Activated CD4-positive, alpha-beta memory T cell treated with anti-CD3 and anti-CD28 coated beads, Interleukin-2, amount 10 ng/mL, durations not matched to agents 7 days and 5 days (primary cell): Measurements from ENCODE around the gene EPS8L3. TPM values are rescaled to one million over a fixed set of nuclear protein-coding genes. Genes with fewer than 3 reads are reported as not detected.

Experiments used
- CTCF ChIA-PET: fragments of 350-600 bp; sonication (Branson Sonifier 250); formaldehyde crosslinking; loops from one replicate; lab custom pipeline; 2021; ENCODE audit warnings: antibody characterized with exemption, inconsistent platforms; lab: Charles Lee
- POLR2A ChIA-PET: fragments of 350-600 bp; sonication (Branson Sonifier 250); formaldehyde crosslinking; loops from one replicate; lab custom pipeline; 2021; ENCODE audit warnings: antibody characterized with exemption; lab: Charles Lee
- DNase-seq: peaks from one replicate; pipeline ENCODE4 v3.0.0-alpha.2; 2020
- H3K27ac Mint-ChIP-seq: one replicate; pipeline ENCODE4 v1.8.0; 2021; ENCODE audit warnings: mild to moderate bottlenecking, mixed read lengths
- H3K27me3 Mint-ChIP-seq: one replicate; pipeline ENCODE4 v1.8.0; 2021; ENCODE audit warnings: mixed read lengths
- H3K36me3 Mint-ChIP-seq: one replicate; pipeline ENCODE4 v1.8.0; 2021; ENCODE audit warnings: low read depth, mixed read lengths
- H3K4me1 Mint-ChIP-seq: one replicate; pipeline ENCODE4 v1.8.0; 2021; ENCODE audit warnings: mixed read lengths
- H3K4me3 Mint-ChIP-seq: one replicate; pipeline ENCODE4 v1.8.0; 2021; ENCODE audit warnings: mild to moderate bottlenecking, mixed read lengths
- H3K9me3 Mint-ChIP-seq: one replicate; pipeline ENCODE4 v1.8.0; 2021; ENCODE audit warnings: mixed read lengths
- total RNA-seq, 2 experiments: library from RNA; stranded (reverse); gene quantifications; one replicate each; pipeline ENCODE4 v1.2.3, GENCODE V29; 2021

Gene EPS8L3
- total RNA-seq, 2 experiments from 2014 or later: not detected

GRCh38 chr1:109791495-109792043 lies 27.8 kb upstream of the EPS8L3 start:
- ChIA-PET POLR2A (interaction anchor here (0.9 to 6.4 kb wide), 16 partner anchors 11 to 243 kb away, joined by 3 to 137 read pairs (median 8); partner anchors contain the start of genes AHCYL1, CSF1 and GNAI3), CTCF (interaction anchor here (1.0 to 27.1 kb wide), 27 partner anchors 9 to 546 kb away, joined by 3 to 655 read pairs (median 3); partner anchors contain the start of genes AHCYL1 and GNAI3)
- no peaks in the 10 kb centered on the region for H3K9me3 Mint-ChIP-seq
- H3K4me3 Mint-ChIP-seq: no peak overlapping the region
- H3K36me3 Mint-ChIP-seq: no peaks in the 10 kb centered on the region
- H3K27me3 Mint-ChIP-seq: no peaks in the 10 kb centered on the region
- H3K4me1 Mint-ChIP-seq: peaks cover 90% of the 10 kb centered on the region
- no peak for DNase-seq
- H3K27ac Mint-ChIP-seq: peak overlapping the region; percentile 95

- Mint-ChIP-seq H3K4me3 (peak overlapping the region; percentile 21), H3K9me3 (no peaks in the 10 kb centered on the region), H3K4me1 (peaks cover 92% of the 10 kb centered on the region), H3K27me3 (no peaks in the 10 kb centered on the region), H3K27ac (peak overlapping the region; percentile 95), H3K36me3 (no peaks in the 10 kb centered on the region)
- peak; percentile 90 for DNase-seq
- CTCF ChIA-PET: interaction anchor here (0.7 to 27.1 kb wide), 38 partner anchors 9 to 546 kb away, joined by 3 to 655 read pairs (median 3); partner anchors contain the start of genes AHCYL1 and GNAI3
- POLR2A ChIA-PET: interaction anchor here (0.8 to 6.4 kb wide), 19 partner anchors 11 to 548 kb away, joined by 3 to 137 read pairs (median 5); partner anchors contain the start of genes AHCYL1, CSF1, GNAI3 and RBM15
Measured at GRCh38 chr1:109790735-109791494, 27.2 kb upstream of the EPS8L3 start.

GRCh38 chr1:109790329-109790728 lies 26.6 kb upstream of the EPS8L3 start:
- Mint-ChIP-seq H3K4me3 (no peak overlapping the region), H3K27me3 (no peaks in the 10 kb centered on the region), H3K4me1 (peaks cover 93% of the 10 kb centered on the region), H3K27ac (peak overlapping the region; percentile 95), H3K9me3 (no peaks in the 10 kb centered on the region), H3K36me3 (no peaks in the 10 kb centered on the region)
- ChIA-PET POLR2A (interaction anchor here (0.8 to 6.4 kb wide), 17 partner anchors 11 to 549 kb away, joined by 3 to 137 read pairs (median 8); partner anchors contain the start of genes AHCYL1, CSF1, GNAI3 and RBM15), CTCF (interaction anchor here (0.7 to 27.1 kb wide), 36 partner anchors 8 to 547 kb away, joined by 3 to 655 read pairs (median 3); partner anchors contain the start of genes AHCYL1 and GNAI3)
- no peak for DNase-seq

- Mint-ChIP-seq H3K4me3 (no peak overlapping the region), H3K4me1 (peaks cover 88% of the 10 kb centered on the region), H3K9me3 (no peaks in the 10 kb centered on the region), H3K27ac (peak overlapping the region; percentile 95), H3K36me3 (no peaks in the 10 kb centered on the region), H3K27me3 (no peaks in the 10 kb centered on the region)
- CTCF ChIA-PET: interaction anchor here (1.0 to 27.1 kb wide), 13 partner anchors 11 to 240 kb away, joined by 3 to 655 read pairs (median 8); partner anchors contain the start of gene AHCYL1
- POLR2A ChIA-PET: interaction anchor here (0.8 to 6.4 kb wide), 9 partner anchors 9 to 241 kb away, joined by 5 to 137 read pairs (median 9); partner anchors contain the start of genes AHCYL1, CSF1 and GNAI3
- DNase-seq: no peak
Measured at GRCh38 chr1:109789551-109790180, 25.9 kb upstream of the EPS8L3 start.

- Mint-ChIP-seq H3K4me3 (no peak overlapping the region), H3K4me1 (peaks cover 81% of the 10 kb centered on the region), H3K9me3 (no peaks in the 10 kb centered on the region), H3K36me3 (no peaks in the 10 kb centered on the region), H3K27ac (peak overlapping the region; percentile 70), H3K27me3 (no peaks in the 10 kb centered on the region)
- POLR2A ChIA-PET: interaction anchor here (0.8 to 6.4 kb wide), 9 partner anchors 8 to 196 kb away, joined by 3 to 137 read pairs (median 5); partner anchors contain the start of genes AHCYL1 and CSF1
- DNase-seq: no peak
- CTCF ChIA-PET: interaction anchor here (1.0 to 27.1 kb wide), 6 partner anchors 12 to 193 kb away, joined by 3 to 655 read pairs (median 68); partner anchors contain the start of gene AHCYL1
Measured at GRCh38 chr1:109788695-109789521, 25.2 kb upstream of the EPS8L3 start.

- H3K27ac Mint-ChIP-seq: no peak overlapping the region
- CTCF ChIA-PET: interaction anchor here (1.0 to 27.1 kb wide), 5 partner anchors 11 to 242 kb away, joined by 3 to 655 read pairs (median 113); partner anchors contain the start of gene AHCYL1
- no peak overlapping the region for H3K4me3 Mint-ChIP-seq
- POLR2A ChIA-PET: interaction anchor here (0.8 to 1.8 kb wide), 6 partner anchors 8 to 197 kb away, joined by 3 to 11 read pairs (median 4); partner anchors contain the start of genes AHCYL1 and CSF1
- H3K9me3 Mint-ChIP-seq: no peaks in the 10 kb centered on the region
- H3K4me1 Mint-ChIP-seq: peaks cover 72% of the 10 kb centered on the region
- no peaks in the 10 kb centered on the region for H3K27me3 Mint-ChIP-seq
- DNase-seq: peak; percentile 54
- H3K36me3 Mint-ChIP-seq: no peaks in the 10 kb centered on the region
Measured at GRCh38 chr1:109787845-109788601, 24.3 kb upstream of the EPS8L3 start.

- ChIA-PET CTCF (interaction anchor here (1.0 to 27.1 kb wide), 6 partner anchors 10 to 242 kb away, joined by 3 to 655 read pairs (median 58); partner anchors contain the start of gene AHCYL1), POLR2A (interaction anchor here (0.8 to 1.8 kb wide), 4 partner anchors 11 to 197 kb away, joined by 3 to 11 read pairs (median 4); partner anchors contain the start of gene AHCYL1)
- H3K27me3 Mint-ChIP-seq: no peaks in the 10 kb centered on the region
- H3K4me1 Mint-ChIP-seq: peaks cover 66% of the 10 kb centered on the region
- DNase-seq: no peak
- H3K9me3 Mint-ChIP-seq: no peaks in the 10 kb centered on the region
- no peak overlapping the region for H3K27ac Mint-ChIP-seq
- peaks cover 2% of the 10 kb centered on the region for H3K36me3 Mint-ChIP-seq
- no peak overlapping the region for H3K4me3 Mint-ChIP-seq
Measured at GRCh38 chr1:109787211-109787844, 23.6 kb upstream of the EPS8L3 start.

- no peaks in the 10 kb centered on the region for H3K9me3 Mint-ChIP-seq
- ChIA-PET POLR2A (interaction anchor here (1.1 to 1.4 kb wide), 3 partner anchors 10 to 127 kb away, joined by 4 to 8 read pairs (median 4); no protein-coding TSS in a partner anchor), CTCF (interaction anchor here (1.0 to 27.1 kb wide), 5 partner anchors 9 to 196 kb away, joined by 3 to 655 read pairs (median 113); partner anchors contain the start of gene AHCYL1)
- H3K4me3 Mint-ChIP-seq: no peak overlapping the region
- DNase-seq: no peak
- no peaks in the 10 kb centered on the region for H3K27me3 Mint-ChIP-seq
- H3K36me3 Mint-ChIP-seq: peaks cover 4% of the 10 kb centered on the region
- no peak overlapping the region for H3K27ac Mint-ChIP-seq
- H3K4me1 Mint-ChIP-seq: peaks cover 59% of the 10 kb centered on the region
Measured at GRCh38 chr1:109786531-109787021, 22.9 kb upstream of the EPS8L3 start.

- POLR2A ChIA-PET: interaction anchor here (1.1 to 1.4 kb wide), 4 partner anchors 9 to 127 kb away, joined by 4 to 8 read pairs (median 4); no protein-coding TSS in a partner anchor
Measured at GRCh38 chr1:109786112-109786480, 22.4 kb upstream of the EPS8L3 start.

More at GRCh38 chr1:109786112-109786480, 22.4 kb upstream of the EPS8L3 start:
- CTCF ChIA-PET: interaction anchor here (1.0 to 27.1 kb wide), 5 partner anchors 9 to 196 kb away, joined by 3 to 655 read pairs (median 113); partner anchors contain the start of gene AHCYL1
- Mint-ChIP-seq H3K27me3 (no peaks in the 10 kb centered on the region), H3K27ac (peak overlapping the region; percentile 47), H3K4me3 (no peak overlapping the region), H3K4me1 (peaks cover 54% of the 10 kb centered on the region), H3K36me3 (peaks cover 4% of the 10 kb centered on the region), H3K9me3 (no peaks in the 10 kb centered on the region)
- no peak for DNase-seq
